Colonic mucosa (tissue), 4 donors: Measurements from ENCODE around the gene RPL13A. TPM values are rescaled to one million over a fixed set of nuclear protein-coding genes. Genes with fewer than 3 reads are reported as not detected.
"Not testable (repeated sequence)": the region's sequence is repeated elsewhere in the genome, so short reads cannot be mapped to it uniquely, and the experiment has no call there.

Source experiments
- DNase-seq: peaks from one replicate; pipeline ENCODE4 v3.0.0-alpha.2; 2020
- H3K27ac ChIP-seq: fragments of 200-600 bp; one replicate; pipeline ENCODE4 v1.8.0; 2021
- H3K27me3 ChIP-seq: fragments of 200-600 bp; one replicate; pipeline ENCODE4 v1.8.0; 2021
- H3K36me3 ChIP-seq: fragments of 200-600 bp; one replicate; pipeline ENCODE4 v1.8.0; 2021
- H3K4me1 ChIP-seq: fragments of 200-600 bp; one replicate; pipeline ENCODE4 v1.8.0; 2021; ENCODE audit warnings: mild to moderate bottlenecking
- H3K4me3 ChIP-seq: fragments of 200-600 bp; one replicate; pipeline ENCODE4 v1.8.0; 2021
- H3K9ac ChIP-seq, 2 donors: one replicate each; pipeline ENCODE4 v1.7.0; 2013; ENCODE audit warnings: control low read depth in 2 of 2, low read depth in 2 of 2, low read length in 2 of 2
- H3K9me3 ChIP-seq: fragments of 200-600 bp; one replicate; pipeline ENCODE4 v1.8.0; 2021
- intact Hi-C: fragments of 100-400 bp; cut with DNase I; formaldehyde crosslinking; loops from one replicate; pipeline ENCODE4 v1.14.1; 2022
- total RNA-seq, 2 donors: library from RNA; stranded (reverse); fragmentation: NEBNext Ultra II Directional in 1 of 2; extraction: Animal tissue kit (Norgen Biotek cat#: 25700) in 1 of 2; gene quantifications; one replicate each; pipeline ENCODE4 v1.2.1, GENCODE V29; 2021
- TF ChIP-seq, protein P1 (sequence below): fragments of 200-600 bp; IDR thresholded peaks from one replicate; pipeline ENCODE4 v1.8.0; 2022; ENCODE audit warnings: antibody characterized with exemption, mild to moderate bottlenecking
- donor health status: healthy.
- donor health status: DM: no; HTN: no; CAD: no.
- donor health status: DM: no; HTN: no; CAD: no.

RPL13A gene
- total RNA-seq, 2 donors from 2014 or later: 2,431 to 2,528 TPM

DNA sequence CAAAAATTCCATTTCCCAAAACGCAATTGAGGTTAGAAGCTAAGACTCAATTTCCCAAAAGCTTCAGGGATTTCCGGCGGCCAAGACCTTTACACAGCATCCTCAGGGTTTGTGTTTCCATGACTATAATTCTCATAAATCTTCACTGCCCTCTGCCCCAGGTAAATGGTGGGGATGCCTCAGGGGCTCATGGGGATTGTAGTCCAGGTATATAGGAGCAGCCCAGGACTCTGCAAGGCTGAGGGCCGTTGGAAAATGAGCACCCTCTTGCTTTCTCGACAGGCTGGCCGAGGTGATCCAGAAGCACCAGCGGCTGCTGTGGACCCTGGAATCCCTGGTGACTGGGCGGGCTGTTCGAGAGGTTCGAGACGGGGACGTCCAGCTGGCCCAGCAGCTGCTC lies 28.0 kb upstream of the RPL13A start:
- H3K27ac ChIP-seq: no peak overlapping the region
- H3K4me1 ChIP-seq: peaks cover under 1% of the 10 kb centered on the region
- H3K9ac ChIP-seq: no peak overlapping the region
- H3K27me3 ChIP-seq: no peaks in the 10 kb centered on the region
- intact Hi-C loops: no loop called here
- no peak for DNase-seq
- no peak overlapping the region for H3K4me3 ChIP-seq
- H3K36me3 ChIP-seq: no peaks in the 10 kb centered on the region
- no peaks in the 10 kb centered on the region for H3K9me3 ChIP-seq
- TF ChIP-seq, protein P1, sequence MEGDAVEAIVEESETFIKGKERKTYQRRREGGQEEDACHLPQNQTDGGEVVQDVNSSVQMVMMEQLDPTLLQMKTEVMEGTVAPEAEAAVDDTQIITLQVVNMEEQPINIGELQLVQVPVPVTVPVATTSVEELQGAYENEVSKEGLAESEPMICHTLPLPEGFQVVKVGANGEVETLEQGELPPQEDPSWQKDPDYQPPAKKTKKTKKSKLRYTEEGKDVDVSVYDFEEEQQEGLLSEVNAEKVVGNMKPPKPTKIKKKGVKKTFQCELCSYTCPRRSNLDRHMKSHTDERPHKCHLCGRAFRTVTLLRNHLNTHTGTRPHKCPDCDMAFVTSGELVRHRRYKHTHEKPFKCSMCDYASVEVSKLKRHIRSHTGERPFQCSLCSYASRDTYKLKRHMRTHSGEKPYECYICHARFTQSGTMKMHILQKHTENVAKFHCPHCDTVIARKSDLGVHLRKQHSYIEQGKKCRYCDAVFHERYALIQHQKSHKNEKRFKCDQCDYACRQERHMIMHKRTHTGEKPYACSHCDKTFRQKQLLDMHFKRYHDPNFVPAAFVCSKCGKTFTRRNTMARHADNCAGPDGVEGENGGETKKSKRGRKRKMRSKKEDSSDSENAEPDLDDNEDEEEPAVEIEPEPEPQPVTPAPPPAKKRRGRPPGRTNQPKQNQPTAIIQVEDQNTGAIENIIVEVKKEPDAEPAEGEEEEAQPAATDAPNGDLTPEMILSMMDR: no peak

- H3K9me3 ChIP-seq, H3K27me3 ChIP-seq, H3K9ac ChIP-seq, H3K4me1 ChIP-seq, DNase-seq, H3K27ac ChIP-seq, intact Hi-C loops, H3K4me3 ChIP-seq, H3K36me3 ChIP-seq: not testable (repeated sequence)
Observed at GRCh38 chr19:49461130-49461529, 26.3 kb upstream of the RPL13A start.

DNA sequence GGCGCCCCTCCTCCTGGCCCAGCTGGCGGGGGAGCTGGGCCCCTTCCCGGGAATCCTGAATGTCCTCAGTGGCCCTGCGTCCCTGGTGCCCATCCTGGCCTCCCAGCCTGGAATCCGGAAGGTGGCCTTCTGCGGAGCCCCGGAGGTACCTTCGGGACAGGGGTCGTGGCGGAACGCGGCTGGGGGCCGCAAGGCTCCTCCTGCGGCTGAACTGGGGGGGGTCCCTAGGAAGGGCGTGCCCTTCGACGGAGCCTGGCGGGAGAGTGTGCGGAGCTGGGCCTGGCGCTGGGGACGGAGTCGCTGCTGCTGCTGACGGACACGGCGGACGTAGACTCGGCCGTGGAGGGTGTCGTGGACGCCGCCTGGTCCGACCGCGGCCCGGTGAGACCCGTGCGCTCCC lies 25.8 kb upstream of the RPL13A start:
- H3K4me3 ChIP-seq: no peak overlapping the region
- intact Hi-C loops: no loop called here
- no peak for DNase-seq
- H3K9me3 ChIP-seq: no peaks in the 10 kb centered on the region
- no peaks in the 10 kb centered on the region for H3K4me1 ChIP-seq
- no peak overlapping the region for H3K27ac ChIP-seq
- H3K36me3 ChIP-seq: no peaks in the 10 kb centered on the region
- TF ChIP-seq, protein P1: no peak
- H3K27me3 ChIP-seq: no peaks in the 10 kb centered on the region
- no peak overlapping the region for H3K9ac ChIP-seq

DNA sequence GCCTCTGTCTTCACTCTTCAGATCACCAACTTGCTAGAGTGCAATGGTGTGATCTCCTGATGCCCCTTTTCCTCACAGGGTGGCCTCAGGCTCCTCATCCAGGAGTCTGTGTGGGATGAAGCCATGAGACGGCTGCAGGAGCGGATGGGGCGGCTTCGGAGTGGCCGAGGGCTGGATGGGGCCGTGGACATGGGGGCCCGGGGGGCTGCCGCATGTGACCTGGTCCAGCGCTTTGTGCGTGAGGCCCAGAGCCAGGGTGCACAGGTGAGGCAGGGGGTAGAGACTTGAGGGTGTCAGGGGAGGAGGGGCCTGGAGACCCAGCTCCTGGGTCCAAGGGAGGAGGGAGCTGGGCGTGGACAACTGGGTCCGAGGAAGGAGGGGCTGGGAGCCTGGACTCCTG lies 24.9 kb upstream of the RPL13A start:
- Histone ChIP-seq H3K9ac (no peak overlapping the region), H3K4me1 (no peaks in the 10 kb centered on the region), H3K4me3 (no peak overlapping the region), H3K9me3 (no peaks in the 10 kb centered on the region), H3K27me3 (no peaks in the 10 kb centered on the region), H3K27ac (no peak overlapping the region), H3K36me3 (no peaks in the 10 kb centered on the region)
- DNase-seq: no peak
- intact Hi-C loops: no loop called here
- TF ChIP-seq, protein P1: no peak

DNA sequence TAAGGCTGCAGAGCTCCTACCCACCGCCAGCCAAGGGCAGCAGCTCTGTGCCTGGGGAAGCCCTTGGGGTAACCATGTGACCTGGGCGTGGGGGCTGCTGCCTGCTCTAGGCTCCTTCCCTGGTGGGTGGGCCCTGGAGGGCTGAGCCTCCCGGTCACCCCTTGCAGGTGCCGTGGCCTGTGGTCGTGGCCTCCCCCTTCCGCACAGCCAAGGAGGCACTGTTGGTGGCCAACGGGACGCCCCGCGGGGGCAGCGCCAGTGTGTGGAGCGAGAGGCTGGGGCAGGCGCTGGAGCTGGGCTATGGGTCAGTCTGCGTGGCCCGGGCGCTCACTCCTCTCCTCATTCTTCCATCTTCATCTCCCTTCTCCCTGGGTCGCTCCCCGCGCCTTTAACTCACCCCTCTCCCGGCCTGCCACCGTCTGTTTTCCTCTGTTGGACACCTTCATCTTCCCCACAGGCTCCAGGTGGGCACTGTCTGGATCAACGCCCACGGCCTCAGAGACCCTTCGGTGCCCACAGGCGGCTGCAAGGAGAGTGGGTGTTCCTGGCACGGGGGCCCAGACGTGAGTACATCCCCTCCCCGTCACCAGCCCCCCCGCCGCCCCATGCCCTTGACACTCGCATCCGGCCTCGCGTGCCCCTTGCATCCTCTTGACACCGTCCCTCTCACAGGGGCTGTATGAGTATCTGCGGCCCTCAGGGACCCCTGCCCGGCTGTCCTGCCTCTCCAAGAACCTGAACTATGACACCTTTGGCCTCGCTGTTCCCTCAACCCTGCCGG lies 23.3 kb upstream of the RPL13A start:
- H3K36me3 ChIP-seq: no peaks in the 10 kb centered on the region
- TF ChIP-seq, protein P1: no peak
- no peaks in the 10 kb centered on the region for H3K27me3 ChIP-seq
- no peaks in the 10 kb centered on the region for H3K9me3 ChIP-seq
- intact Hi-C loops: no loop called here
- H3K27ac ChIP-seq: no peak overlapping the region
- no peak for DNase-seq
- no peak overlapping the region for H3K9ac ChIP-seq
- H3K4me1 ChIP-seq: no peaks in the 10 kb centered on the region
- no peak overlapping the region for H3K4me3 ChIP-seq

DNA sequence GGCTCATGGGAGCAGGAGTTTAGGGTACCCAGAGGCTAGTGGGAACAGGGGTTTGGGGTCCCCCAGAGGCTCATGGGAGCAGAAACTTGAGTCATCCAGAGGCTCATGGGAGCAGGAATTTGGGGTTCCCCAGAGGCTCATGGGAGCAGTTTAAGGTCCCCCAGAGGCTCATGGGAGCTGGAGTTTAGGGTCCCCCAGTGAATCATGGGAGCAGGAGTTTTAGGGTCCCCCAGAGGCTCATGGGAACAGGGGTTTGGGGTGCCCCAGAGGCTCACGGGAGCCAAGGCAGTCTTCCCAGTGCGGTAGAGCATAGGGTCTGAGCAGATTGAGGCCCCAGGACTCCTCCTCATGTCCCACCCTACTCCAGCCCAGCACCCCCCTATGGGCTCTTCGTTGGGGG lies 22.0 kb upstream of the RPL13A start:
- no peaks in the 10 kb centered on the region for H3K36me3 ChIP-seq
- DNase-seq: no peak
- intact Hi-C loops: no loop called here
- TF ChIP-seq, protein P1: no peak
- no peak overlapping the region for H3K9ac ChIP-seq
- no peaks in the 10 kb centered on the region for H3K9me3 ChIP-seq
- no peaks in the 10 kb centered on the region for H3K27me3 ChIP-seq
- H3K4me3 ChIP-seq: no peak overlapping the region
- H3K27ac ChIP-seq: no peak overlapping the region
- H3K4me1 ChIP-seq: no peaks in the 10 kb centered on the region
